COLO668 (cell line): ENCODE measurements around the gene TAS1R3.
A peak's percentile ranks its signal among the peaks of the same experiment; 100 is the strongest.

ENCODE experiments used
- DNase-seq: peaks from one replicate; lab custom pipeline; 2025; ENCODE audit not compliant: unreplicated experiment; lab: John Stamatoyannopoulos, UW

The TAS1R3 gene

GRCh38 chr1:1331068-1331965 is at the start of gene TAS1R3:
TAS1R3 (plus strand) TSS chr1:1331280; CDS start chr1:1331346, 66 bp downstream.
- DNase-seq: peak; percentile 97

DNA sequence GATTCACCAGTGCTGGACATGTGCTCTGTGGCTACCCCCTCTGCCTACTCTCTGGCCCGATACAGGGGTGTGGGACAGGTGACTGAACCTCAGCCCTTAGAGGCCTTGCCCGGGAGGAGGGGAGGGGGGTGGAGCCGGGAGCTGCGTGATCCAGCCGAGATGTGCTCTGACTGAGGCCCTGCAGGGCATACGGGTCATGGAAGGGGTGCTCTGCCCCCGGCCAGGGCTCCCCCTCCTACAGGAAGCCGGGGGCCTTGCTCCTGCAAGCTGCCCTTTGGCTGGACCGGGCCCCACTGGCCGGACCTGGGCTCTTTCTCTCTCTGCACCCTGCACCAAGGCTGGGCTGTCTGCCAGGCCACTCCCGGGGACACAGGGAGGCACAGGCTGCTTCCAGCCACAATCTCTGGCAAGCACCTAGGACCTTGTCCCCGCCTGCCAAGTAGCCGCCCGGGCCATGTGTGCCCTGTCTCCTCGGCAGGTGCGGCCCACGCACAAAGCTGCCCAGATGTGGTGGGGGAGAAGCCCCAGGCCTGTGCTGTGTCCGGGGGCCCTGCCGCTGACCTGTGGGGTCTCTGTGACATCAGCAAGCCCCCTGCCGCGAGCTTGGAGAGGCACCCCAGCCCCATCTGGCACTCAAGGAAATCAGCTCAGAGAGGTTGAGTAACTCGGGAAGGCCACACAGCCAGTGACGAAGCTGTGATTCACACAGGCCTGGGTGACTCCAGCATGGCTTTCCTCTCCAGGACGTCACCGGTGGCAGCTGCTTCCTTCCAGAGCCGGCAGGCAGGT is 49.4 kb upstream of the TAS1R3 start:
- DNase-seq: peak; percentile 91

DNA sequence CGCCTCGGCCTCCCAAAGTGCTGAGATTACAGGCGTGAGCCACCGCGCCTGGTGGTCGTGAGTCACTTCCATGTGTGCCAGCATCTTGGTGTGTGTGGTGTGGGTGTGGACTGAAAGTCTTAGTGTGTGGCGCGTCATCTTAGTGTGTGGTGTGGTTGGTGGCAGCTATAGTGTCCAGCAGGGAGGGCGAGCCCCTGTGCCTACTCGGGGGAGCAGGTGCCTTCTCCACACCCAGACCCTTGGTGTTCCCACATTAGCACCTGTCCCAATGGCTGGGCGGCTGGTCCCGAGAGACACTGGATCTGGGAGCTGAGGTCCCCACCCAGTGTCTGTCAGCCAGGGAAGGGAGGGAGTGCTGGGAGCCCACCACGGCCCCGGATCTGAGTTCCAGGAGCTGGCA is 48.1 kb upstream of the TAS1R3 start:
- DNase-seq: no peak

GRCh38 chr1:1283821-1284220 is 47.3 kb upstream of the TAS1R3 start:
- peak; percentile 77 for DNase-seq

DNA sequence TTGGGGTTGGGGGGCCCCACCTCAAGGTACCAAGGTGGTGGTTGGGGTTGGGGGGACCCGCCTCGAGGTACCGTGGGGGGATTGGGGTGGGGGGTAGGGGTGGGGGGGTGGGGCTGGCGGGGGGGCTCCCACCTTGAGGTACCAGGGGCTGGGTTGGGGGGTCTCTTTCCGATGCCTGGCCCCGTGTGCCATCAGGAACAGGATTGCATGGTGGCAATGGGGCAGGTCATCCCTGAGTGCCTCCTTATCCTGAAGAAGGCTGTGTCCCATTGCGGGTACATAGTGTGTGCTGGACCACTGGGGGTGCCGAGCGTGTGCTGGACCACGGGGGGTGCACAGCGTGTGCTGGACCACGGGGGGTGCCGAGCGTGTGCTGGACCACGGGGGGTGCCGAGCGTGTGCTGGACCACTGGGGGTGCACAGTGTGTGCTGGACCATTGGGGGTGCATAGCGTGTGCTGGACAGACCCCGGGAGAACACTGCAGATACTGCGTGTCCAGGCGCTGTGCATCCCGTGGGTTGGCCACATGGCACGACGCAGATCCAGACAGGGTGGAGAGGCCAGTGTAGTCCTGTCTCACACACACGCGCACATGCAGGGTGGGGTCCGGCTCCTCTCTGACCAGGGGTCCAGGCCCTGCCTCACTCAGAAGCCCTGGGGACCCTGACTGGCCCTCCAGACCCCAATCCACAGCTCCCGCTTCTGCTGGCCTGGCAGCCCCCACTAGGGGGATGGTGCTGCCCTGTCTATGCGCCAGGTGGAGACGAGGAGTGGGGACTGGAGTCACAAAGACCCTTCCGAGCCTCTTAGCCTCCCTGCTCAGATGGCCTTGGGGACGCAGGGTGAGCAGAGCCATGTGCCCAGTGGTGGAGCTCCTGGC is 46.6 kb upstream of the TAS1R3 start:
- DNase-seq: no peak

- no peak for DNase-seq
Observed at GRCh38 chr1:1285102-1285571, 45.9 kb upstream of the TAS1R3 start.

DNA sequence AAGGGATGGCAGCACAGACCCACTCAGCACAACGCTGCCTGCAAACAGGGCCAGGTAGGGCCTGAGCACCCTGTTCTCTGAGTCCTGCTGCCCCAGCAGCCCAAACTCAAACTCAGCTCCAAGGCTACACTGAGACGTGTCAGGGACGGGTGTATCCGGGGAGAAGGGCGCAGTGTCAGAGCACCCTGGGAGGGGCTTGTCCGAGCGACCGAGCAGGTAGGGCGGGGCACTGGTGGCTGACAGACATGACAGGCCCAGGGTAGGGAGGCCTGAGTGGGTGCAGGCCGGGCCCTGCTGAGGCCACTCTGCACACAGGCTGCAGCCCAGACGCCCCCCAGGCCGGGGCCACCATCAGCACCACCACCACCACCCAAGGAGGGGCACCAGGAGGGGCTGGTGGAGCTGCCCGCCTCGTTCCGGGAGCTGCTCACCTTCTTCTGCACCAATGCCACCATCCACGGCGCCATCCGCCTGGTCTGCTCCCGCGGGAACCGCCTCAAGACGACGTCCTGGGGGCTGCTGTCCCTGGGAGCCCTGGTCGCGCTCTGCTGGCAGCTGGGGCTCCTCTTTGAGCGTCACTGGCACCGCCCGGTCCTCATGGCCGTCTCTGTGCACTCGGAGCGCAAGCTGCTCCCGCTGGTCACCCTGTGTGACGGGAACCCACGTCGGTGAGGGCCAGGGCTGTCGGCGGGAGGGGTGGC is 45.3 kb upstream of the TAS1R3 start:
- DNase-seq: peak; percentile 77

GRCh38 chr1:1286313-1287261 is 44.5 kb upstream of the TAS1R3 start:
- DNase-seq: no peak

DNA sequence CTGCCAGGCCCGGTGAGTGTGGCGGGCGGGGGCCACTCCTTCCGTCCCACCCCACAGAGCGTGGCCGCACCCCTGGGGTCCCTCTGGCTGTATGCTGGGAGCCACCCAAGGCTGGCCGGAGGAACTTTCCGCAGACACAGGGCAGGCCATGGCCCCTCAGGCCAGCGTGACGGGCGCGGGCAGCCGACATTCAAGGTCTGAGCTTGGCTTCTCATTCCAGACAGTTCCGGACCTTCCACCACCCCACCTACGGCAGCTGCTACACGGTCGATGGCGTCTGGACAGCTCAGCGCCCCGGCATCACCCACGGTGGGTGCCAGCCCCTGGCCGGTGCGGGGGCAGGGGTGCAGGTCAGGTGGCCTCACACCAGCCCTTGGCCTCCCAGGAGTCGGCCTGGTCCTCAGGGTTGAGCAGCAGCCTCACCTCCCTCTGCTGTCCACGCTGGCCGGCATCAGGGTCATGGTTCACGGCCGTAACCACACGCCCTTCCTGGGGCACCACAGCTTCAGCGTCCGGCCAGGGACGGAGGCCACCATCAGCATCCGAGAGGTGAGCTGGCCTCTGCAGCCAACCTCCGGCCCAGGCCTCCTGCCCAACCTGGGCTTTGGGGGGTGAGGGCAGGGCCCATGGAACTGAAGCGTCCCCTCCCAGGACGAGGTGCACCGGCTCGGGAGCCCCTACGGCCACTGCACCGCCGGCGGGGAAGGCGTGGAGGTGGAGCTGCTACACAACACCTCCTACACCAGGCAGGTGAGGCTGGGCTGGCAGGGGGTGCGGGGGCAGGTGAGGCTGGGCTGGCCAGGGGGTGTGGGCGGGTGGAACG is 43.6 kb upstream of the TAS1R3 start:
- DNase-seq: peak; percentile 94

DNA sequence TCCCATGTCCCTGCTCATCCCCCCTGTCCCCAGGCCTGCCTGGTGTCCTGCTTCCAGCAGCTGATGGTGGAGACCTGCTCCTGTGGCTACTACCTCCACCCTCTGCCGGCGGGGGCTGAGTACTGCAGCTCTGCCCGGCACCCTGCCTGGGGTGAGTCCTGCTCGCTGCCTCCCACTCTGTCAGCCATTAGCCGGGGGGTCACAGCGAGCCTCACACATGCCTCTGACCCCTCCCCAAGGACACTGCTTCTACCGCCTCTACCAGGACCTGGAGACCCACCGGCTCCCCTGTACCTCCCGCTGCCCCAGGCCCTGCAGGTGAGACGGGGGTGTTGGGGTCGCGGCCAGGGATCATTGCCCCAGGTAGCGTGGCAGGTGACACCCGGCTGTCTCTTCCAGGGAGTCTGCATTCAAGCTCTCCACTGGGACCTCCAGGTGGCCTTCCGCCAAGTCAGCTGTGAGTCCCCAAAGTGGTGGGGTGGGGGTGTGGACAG is 40.8 kb upstream of the TAS1R3 start:
- DNase-seq: peak; percentile 88

GRCh38 chr1:1291023-1291528 is 40.0 kb upstream of the TAS1R3 start:
- DNase-seq: peak; percentile 91

- DNase-seq: peak; percentile 98
Observed at GRCh38 chr1:1291548-1292441, 39.3 kb upstream of the TAS1R3 start.

GRCh38 chr1:1292442-1292779 is 38.7 kb upstream of the TAS1R3 start:
- no peak for DNase-seq

GRCh38 chr1:1292851-1293250 is 38.2 kb upstream of the TAS1R3 start:
- no peak for DNase-seq

- no peak for DNase-seq
Observed at GRCh38 chr1:1293263-1294249, 37.5 kb upstream of the TAS1R3 start.
